NCI-H345 treated with DMSO at 0.1 percent for 48 hours (cell line): ENCODE results near the gene RPL7A.

Experiments
- DNase-seq: peaks from one replicate; lab custom pipeline; 2025; ENCODE audit not compliant: unreplicated experiment; lab: John Stamatoyannopoulos, UW

RPL7A gene

DNA sequence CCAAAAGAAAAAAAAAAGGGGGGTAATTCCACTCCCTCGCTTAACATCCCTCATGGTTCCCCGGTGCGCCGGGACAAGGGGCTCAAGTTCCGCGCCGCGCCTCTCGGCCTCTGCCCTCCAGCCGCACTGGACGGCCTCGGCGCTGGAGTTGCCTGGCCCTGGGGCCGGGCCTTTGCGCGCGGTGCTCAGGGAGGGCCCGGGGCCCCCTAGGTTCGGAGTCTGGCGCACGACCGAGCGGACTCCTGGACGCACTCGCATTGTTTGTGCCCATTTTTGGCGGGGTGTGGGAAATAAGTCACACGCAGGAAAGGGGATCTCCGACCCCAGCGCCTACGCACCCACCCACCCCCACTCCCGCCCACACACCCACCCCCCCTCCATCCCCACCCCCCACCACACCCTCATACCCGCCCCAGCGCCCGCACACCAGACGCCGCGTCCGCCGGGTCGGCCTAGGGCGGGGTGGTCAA lies 468 bp upstream of the RPL7A start:
- peak; percentile 11 for DNase-seq

GRCh38 chr9:133348718-133349573 lies 928 bp downstream of the RPL7A start:
- DNase-seq, result no peak

GRCh38 chr9:133349965-133350616 lies 2.1 kb downstream of the RPL7A start:
- DNase-seq, result no peak

DNA sequence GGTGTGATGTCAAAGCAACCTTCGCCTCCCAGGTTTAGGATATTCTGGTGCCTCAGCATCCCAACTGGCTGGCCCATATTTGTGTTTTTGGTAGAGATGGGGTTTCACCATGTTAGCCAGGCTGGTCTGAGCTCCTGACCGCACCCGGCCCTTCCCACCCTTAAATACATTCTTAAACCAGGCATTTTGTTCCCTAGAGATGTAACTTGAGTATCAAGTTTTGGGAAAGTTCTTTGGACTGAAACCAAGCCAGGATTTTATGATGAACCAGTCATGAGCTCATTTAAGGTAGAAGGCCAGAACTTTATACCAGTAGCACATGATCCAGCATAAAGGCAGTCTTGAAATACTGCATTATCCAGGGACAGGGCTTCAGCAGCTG lies 3.5 kb downstream of the RPL7A start:
- DNase-seq, result no peak

DNA sequence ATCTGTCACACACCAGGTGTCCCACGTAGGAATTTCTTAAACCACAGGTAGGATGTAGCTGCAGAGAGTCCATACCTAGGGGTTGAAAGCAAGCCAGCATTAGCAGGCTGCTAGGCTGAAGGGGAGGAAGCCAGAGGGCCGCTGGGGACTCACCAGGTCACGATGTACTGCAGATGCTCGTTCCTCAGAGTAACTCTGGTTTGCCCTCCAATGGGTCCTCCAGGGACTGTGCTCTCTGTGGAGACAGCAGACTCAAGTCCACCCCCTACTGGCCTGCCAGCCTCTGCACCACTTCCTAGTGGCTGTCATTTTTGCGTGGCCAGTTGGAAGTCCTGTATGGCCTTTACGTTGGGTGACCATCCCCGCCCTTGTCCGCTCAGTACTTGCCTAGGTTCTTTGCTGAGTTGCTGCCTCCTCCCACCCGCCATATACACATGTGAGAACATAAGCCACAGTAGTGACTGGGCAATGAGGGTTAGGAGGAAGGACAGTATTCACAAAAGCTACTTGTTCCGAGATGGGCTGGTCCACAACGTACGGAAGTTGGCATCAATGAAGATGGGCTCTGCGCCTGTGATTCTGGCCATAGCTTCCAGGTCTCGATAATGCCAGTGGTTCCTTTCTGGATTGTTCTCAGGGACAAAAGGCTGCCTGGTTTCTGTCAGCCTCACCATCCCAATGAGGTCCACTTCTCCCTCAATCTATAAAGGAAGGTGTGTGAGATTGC lies 4.1 kb downstream of the RPL7A start:
- DNase-seq, result no peak

- no peak for DNase-seq
These were observed 4.8 kb downstream of the RPL7A start for GRCh38 chr9:133352635-133353340.

DNA sequence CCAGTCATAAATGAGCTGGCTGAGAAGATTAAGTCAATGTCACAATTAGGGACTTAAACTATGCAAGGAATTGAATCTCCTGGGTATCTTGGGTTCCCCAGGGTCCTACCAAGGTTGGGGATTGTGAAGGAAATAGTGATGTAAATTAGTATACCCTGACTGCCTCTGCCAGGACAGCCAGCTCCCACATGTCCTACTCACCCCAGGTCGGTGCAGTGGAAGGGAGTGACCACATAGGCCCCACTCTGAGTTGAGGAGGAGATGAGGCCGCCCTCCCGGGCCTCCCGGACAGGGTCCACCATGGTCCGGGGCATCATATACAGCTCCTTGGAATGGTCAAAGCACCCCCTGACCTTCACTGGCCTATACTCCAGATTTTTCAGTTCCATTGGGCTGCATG lies 5.5 kb downstream of the RPL7A start:
- DNase-seq, result no peak

GRCh38 chr9:133354766-133355165 lies 6.7 kb downstream of the RPL7A start:
- DNase-seq, result no peak

GRCh38 chr9:133355881-133356357 lies 7.9 kb downstream of the RPL7A start:
- DNase-seq, result no peak

- DNase-seq, result peak; percentile 54
These were observed 8.5 kb downstream of the RPL7A start, which contains the start of the genes SURF1 and SURF2 for GRCh38 chr9:133356391-133357091. TSS of gene SURF1 (minus strand) at chr9:133356487. CDS start at chr9:133356453, 34 bp downstream. TSS of gene SURF2 (plus strand) at chr9:133356550. CDS start at chr9:133356593, 43 bp downstream.

DNA sequence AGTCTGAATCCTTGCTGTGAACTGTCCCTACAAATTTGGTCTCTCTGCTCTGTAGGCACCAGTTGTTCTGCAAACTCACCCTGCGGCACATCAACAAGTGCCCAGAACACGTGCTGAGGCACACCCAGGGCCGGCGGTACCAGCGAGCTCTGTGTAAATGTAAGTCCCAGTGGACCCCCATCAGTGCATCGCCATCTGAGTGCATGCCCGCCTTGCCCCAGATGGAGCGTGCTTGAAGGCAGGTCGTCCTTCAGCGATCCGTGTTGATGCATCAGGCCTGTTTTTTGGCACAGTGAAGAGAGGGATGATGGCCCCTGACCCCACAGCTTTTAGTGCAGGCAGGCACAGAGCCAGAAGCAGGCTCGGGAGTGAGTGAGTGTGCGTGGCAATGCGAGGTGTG lies 9.6 kb downstream of the RPL7A start:
- no peak for DNase-seq

GRCh38 chr9:133359399-133360175 lies 11.6 kb downstream of the RPL7A start:
- no peak for DNase-seq

DNA sequence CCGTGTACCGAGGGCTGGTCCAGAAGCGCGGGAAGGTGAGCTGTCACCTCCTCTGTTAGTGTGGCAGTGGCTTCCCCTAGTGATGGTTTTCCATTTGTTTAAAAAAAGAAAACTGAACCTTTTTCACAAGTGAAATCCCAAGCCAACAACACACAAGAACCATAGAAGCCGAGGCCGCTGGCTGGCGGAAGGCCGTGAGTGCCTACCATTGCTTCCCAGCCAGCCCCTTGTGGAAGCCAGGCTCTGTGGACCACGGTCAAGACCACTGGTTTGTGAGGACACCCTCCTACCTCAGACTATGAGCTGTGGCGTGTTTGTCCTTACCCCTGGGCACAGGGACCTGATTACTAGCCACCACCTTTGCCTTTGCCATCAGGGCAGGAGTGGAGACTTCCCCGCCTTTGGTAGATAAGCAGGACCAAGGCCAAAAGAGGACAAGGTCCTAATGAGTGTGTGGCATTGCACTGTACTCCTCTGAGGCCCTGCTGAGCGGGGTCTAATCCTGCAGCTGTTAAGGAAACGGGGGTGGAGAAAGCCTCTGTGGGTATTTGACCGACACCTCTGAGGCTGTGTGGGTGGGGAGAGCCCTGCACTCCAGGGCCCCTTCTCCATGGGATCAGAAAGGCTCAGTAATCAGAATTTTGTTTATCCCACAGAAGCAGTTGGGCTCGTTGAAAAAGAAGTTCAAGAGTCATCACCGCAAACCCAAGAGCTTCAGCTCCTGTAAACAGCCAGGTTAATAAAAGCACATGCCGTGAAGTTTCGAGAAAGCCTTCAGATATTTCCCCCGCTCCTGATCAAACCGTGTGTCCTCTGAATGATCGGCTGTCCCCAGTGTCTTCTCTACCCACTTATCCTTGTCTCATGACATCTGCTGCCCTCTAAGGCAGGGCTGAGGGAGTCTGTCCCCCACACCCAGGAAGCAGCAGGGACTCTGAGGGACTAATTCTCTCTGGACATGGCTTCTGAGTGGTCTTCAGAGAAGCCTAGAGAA lies 12.7 kb downstream of the RPL7A start:
- DNase-seq, result no peak

DNA sequence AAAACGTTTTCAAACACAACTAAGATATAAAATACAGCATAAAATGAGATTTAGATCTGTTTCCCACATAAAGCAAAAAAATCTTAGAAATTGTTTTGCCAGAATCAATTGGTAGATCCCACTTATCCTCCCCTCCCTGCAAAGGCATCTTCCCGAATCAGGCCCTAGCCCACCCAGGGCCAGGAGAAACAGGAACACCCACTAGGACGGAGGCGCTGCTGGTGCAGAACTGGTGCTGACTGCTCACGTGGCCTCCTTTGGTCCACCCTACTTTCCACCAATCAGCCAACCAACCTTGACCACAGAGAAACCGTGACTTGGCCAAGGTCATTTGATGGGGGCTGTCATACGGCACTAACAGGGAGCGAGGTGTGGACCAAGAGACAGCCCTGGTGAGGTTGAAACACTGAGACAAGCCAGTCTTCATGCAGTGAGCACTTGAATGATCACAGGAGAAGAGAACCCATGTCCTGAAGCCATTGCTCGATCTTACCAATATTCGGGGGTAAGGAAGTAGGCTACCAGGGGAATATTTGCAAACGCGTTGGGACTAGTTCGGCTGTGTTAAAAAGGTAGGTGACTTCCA lies 13.6 kb downstream of the RPL7A start:
- no peak for DNase-seq

- DNase-seq, result no peak
These were observed 14.5 kb downstream of the RPL7A start for GRCh38 chr9:133362359-133363044.

DNA sequence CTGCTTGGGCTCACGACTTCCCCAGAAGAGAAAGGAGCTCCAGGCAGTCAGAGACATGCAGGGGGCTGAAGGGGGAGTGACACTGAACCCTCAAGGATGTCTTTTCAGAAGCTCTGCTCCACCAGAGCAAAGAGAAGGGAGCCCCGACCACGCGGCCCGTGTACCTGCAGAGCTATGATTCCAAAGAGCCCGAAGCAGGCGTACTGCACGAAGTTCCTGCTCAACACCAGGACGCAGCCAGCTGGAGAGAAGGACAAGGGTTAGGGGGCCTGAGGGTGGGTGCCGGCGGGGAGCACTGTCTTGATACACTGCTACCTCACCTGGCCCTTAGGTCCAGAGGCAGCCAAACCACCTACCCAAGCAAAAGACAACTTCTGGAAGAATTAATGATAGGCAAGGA lies 18.4 kb downstream of the RPL7A start:
- no peak for DNase-seq

DNA sequence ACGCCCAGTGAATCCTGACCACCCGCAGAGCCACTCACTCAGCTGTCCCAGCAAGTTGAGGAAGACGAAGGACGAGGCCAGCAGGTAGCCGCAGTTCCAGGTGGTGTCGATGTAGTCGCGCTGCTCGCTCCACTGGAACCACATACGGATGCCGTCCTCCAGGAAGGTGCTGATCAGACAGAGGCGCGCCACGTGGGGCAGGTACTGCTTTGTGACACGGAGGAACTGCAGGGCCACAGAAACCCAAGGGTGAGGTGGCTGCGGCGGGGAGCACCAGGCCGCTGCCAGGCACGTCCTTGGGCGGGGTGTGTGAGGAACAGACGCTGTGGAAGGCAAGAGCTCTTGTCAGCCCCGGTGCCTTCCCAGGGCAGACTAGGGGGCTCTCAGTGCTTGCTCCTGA lies 19.2 kb downstream of the RPL7A start:
- no peak for DNase-seq
